Neural progenitor cell (in vitro differentiated cells): Measurements from ENCODE around the gene GDF15.

Experiments used
- CTCF ChIP-seq: fragments of 200-600 bp; sonication (generic); IDR thresholded peaks from 2 replicates; pipeline ENCODE4 v1.5.1; 2017; ENCODE audit warnings: antibody characterized with exemption, mild to moderate bottlenecking
- EZH2 ChIP-seq: fragments of 200-600 bp; sonication (generic); IDR thresholded peaks from 2 replicates; pipeline ENCODE4 v1.6.1; 2017; ENCODE audit warnings: antibody characterized with exemption, mild to moderate bottlenecking, moderate library complexity

- TF ChIP-seq CTCF (no peak), EZH2 (no peak)
Observed at GRCh38 chr19:18424890-18425514, 39.0 kb downstream of the GDF15 start.
